Activated T-cell treated with anti-CD3 and anti-CD28 coated beads, Interleukin-2, amount 50 U/mL, for 72 hours (primary cell): ENCODE results near the gene GNG13. TPM values are rescaled to one million over a fixed set of nuclear protein-coding genes. Genes with fewer than 3 reads are reported as not detected.

Experiments used
- ATAC-seq, 2 donors: fragments of 150-1000 bp; cut with Tn5 transposase; replicated peaks in 1 of 2; 2 replicates each; pipeline ENCODE4 v1.10.0; 2021; ENCODE audit warnings: moderate library complexity in 2 of 2, mild to moderate bottlenecking in 1 of 2
- DNase-seq, 2 donors: peaks; one replicate each; pipeline ENCODE4 v3.0.0; 2021 to 2022; ENCODE audit warnings: mixed read lengths in 1 of 2
- H3K27ac Mint-ChIP-seq: one replicate; pipeline ENCODE4 v1.8.0; 2022; ENCODE audit warnings: mild to moderate bottlenecking, moderate library complexity, mixed read lengths
- H3K27me3 Mint-ChIP-seq: one replicate; pipeline ENCODE4 v1.8.0; 2022; ENCODE audit warnings: low read depth, mixed read lengths
- H3K36me3 Mint-ChIP-seq, 2 donors: one replicate each; pipeline ENCODE4 v1.8.0; 2022; ENCODE audit warnings: mixed read lengths in 2 of 2, mild to moderate bottlenecking in 1 of 2; ENCODE audit not compliant: insufficient read depth in 2 of 2
- H3K4me1 Mint-ChIP-seq: one replicate; pipeline ENCODE4 v1.8.0; 2022; ENCODE audit warnings: low read depth, mixed read lengths
- H3K4me3 Mint-ChIP-seq, 2 donors: one replicate each; pipeline ENCODE4 v1.8.0; 2022; ENCODE audit warnings: mild to moderate bottlenecking in 2 of 2, mixed read lengths in 2 of 2, moderate library complexity in 2 of 2
- H3K9me3 Mint-ChIP-seq, 2 donors: one replicate each; pipeline ENCODE4 v1.8.0; 2022; ENCODE audit warnings: mixed read lengths in 2 of 2
- total RNA-seq, 2 donors: library from RNA; stranded (reverse); gene quantifications; one replicate each; pipeline ENCODE4 v1.2.3, GENCODE V29; 2022

Gene GNG13
- not detected for total RNA-seq

DNA sequence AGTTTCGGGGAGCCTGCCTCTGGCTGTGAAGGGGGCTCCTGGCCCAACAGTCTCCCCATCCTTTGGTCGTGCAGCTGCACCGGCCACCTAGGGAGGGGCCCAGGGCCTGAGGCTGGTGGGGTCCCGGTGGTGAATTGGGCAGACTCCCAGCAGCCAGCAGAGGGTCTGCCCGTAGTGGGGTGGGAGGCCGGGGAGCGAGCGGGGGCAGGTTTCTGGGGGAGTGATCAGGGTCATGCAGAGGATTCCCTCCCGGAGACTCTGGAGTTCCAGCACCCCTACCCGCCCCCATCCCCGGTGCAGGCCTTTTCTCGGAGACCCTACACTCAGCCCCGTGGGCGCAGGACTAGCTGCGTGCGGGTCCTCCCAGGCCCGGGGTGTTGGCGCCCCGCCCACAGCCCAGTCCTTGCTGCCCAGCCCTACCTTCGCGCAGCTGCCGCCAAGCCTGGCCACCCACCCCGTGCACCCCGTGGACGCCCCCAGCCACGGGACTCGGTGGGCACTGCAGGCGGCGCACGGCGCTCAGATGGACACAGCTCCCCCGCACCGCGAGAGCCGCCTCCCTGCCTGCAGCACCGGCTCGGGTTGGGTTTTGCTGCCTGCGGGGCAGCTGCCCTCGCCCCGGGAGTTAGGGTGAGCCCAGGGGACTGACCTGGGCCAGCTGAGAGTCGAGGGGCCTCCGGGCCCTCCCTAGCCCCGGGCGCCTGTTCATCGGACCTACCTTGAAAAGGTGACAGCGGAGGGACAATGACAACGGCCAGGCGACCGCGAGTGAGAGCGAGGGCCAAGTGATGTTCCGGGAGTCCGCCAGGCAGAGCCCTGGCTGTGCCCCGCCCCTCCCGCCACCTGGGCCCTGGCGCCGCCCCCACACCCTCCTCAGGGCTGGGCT, at the start of gene GNG13:
Gene GNG13, minus strand, starts transcription at position 787 of the 886 bp plus-strand sequence. CDS start 1,657 bp downstream, outside the sequence.
- Mint-ChIP-seq H3K4me1 (no peaks in the 10 kb centered on the region), H3K27me3 (no peaks in the 10 kb centered on the region), H3K4me3 (no peak within 1 kb of the TSS), H3K27ac (no peak within 1 kb of the TSS), H3K36me3 (peaks cover 0 to 8% of the 10 kb centered on the region in 2 donors), H3K9me3 (no peaks in the 10 kb centered on the region)
- ATAC-seq (peak in 1 of 2 donors; percentile 15), DNase-seq (no peak)

GRCh38 chr16:848510-849253, 48.1 kb upstream of the GNG13 start:
- ATAC-seq = no peak
- Mint-ChIP-seq H3K4me1 (no peaks in the 10 kb centered on the region), H3K4me3 (no peak overlapping the region), H3K36me3 (peaks cover 3 to 8% of the 10 kb centered on the region in 2 donors), H3K27me3 (no peaks in the 10 kb centered on the region), H3K27ac (no peak overlapping the region), H3K9me3 (peaks cover 0 to 7% of the 10 kb centered on the region in 2 donors)
- no peak for DNase-seq

DNA sequence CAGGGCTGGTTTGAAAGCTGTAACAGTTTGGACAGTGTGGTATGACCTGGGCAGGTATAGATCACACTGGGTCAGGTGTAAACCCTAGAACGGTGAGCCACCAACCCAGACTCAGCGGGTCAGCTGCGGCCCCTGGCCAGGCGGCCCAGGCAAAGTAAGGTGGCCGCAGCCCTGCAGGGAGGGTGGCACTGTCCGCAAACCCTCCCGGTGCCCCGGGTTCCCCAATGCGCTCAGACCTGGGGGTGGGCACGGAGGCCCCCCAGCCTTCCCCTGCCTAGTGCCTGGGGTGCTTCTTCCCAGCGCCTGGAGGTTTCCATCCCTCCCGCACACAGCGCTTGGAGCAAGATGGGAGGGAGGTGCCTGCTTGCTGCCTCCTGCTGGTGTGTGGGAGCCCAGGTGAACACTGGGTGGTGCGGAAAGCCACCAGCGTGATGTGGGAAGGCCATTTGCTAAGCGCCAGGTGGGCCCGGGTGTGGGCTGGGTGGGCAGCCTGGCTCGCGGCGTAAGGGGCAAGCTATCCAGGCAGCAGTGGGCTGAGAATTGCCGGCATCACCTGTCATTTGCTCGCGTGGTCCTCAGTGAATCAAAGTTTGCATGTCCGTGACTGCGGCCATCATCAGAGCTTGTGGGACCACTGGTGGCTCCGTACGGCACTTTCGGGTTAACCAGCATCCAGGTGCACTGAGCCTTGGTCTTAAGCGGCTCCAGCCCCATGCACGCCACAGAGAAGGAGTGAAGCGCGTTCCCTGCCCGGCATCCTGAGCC, 47.3 kb upstream of the GNG13 start:
- H3K27ac Mint-ChIP-seq = no peak overlapping the region
- peaks cover 0 to 7% of the 10 kb centered on the region in 2 donors for H3K9me3 Mint-ChIP-seq
- DNase-seq (no peak), ATAC-seq (no peak)
- no peak overlapping the region for H3K4me3 Mint-ChIP-seq
- no peaks in the 10 kb centered on the region for H3K27me3 Mint-ChIP-seq
- no peaks in the 10 kb centered on the region for H3K4me1 Mint-ChIP-seq
- H3K36me3 Mint-ChIP-seq = peaks cover 3 to 8% of the 10 kb centered on the region in 2 donors

- ATAC-seq (no peak), DNase-seq (no peak)
- Mint-ChIP-seq H3K4me3 (no peak overlapping the region), H3K9me3 (peaks cover 0 to 7% of the 10 kb centered on the region in 2 donors), H3K27me3 (no peaks in the 10 kb centered on the region), H3K27ac (no peak overlapping the region), H3K4me1 (no peaks in the 10 kb centered on the region), H3K36me3 (peaks cover 3 to 8% of the 10 kb centered on the region in 2 donors)
Measured at GRCh38 chr16:847151-847550, 46.6 kb upstream of the GNG13 start.

DNA sequence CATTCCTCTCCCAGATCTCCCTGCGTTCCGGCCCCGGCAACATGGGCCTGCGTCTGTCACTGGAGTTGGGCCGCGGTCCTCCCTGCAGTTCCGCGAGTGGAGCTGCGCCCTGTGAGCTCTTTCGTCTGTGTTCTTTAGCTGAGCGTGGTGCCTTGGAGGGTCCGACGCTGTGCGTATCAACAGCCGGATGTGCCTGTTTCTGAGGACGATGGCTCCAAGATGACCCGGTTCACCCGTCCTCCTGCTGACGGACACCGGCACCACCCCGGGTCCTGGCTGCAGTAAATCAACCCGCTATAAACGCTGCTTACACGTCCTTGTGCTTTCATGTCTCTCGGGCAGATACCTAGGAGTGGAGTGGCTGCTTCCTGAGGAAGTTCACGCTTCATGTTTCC, 44.8 kb upstream of the GNG13 start:
- DNase-seq (no peak), ATAC-seq (no peak)
- Mint-ChIP-seq H3K27me3 (no peaks in the 10 kb centered on the region), H3K9me3 (peaks cover 0 to 3% of the 10 kb centered on the region in 2 donors), H3K36me3 (peaks cover 3 to 8% of the 10 kb centered on the region in 2 donors), H3K4me3 (no peak overlapping the region), H3K27ac (no peak overlapping the region), H3K4me1 (no peaks in the 10 kb centered on the region)

- ATAC-seq (peak in 1 of 2 donors; percentile 15), DNase-seq (no peak)
- no peaks in the 10 kb centered on the region for H3K9me3 Mint-ChIP-seq
- peaks cover 0 to 2% of the 10 kb centered on the region in 2 donors for H3K36me3 Mint-ChIP-seq
- no peak overlapping the region for H3K4me3 Mint-ChIP-seq
- no peaks in the 10 kb centered on the region for H3K4me1 Mint-ChIP-seq
- H3K27ac Mint-ChIP-seq = peak overlapping the region; percentile 61
- H3K27me3 Mint-ChIP-seq = no peaks in the 10 kb centered on the region
Measured at GRCh38 chr16:844638-845350, 44.3 kb upstream of the GNG13 start.

DNA sequence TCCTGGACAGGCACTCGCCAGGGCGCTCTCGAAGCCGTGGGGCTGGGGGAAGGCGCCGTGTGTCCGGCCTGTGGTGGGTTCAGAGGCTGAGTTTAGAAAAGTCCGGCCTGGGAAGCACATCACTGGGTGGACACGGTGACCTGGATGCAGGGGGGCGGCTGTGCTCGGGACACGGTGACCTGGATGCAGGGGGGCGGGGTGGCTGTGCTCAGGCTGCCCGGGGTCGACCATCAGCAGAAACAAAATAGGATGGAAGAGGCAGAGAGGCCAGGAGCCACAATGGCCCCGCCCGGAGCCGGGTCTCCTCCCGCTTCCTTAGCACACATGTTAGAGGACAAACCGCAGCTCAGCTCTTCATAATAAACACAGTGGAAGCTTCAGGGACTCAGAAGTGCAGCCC, 43.2 kb upstream of the GNG13 start:
- no peaks in the 10 kb centered on the region for H3K4me1 Mint-ChIP-seq

GRCh38 chr16:842711-843560, 42.4 kb upstream of the GNG13 start:
- no peak overlapping the region for H3K27ac Mint-ChIP-seq
- no peaks in the 10 kb centered on the region for H3K4me1 Mint-ChIP-seq
- peak in 1 of 2 donors; percentile 19 for ATAC-seq
- no peak overlapping the region for H3K4me3 Mint-ChIP-seq
- no peaks in the 10 kb centered on the region for H3K9me3 Mint-ChIP-seq
- no peaks in the 10 kb centered on the region for H3K27me3 Mint-ChIP-seq
- peaks cover 0 to 2% of the 10 kb centered on the region in 2 donors for H3K36me3 Mint-ChIP-seq
- DNase-seq = no peak

More for the DNA sequence above, 43.2 kb upstream of the GNG13 start:
- H3K36me3 Mint-ChIP-seq = peaks cover 0 to 2% of the 10 kb centered on the region in 2 donors
- H3K27me3 Mint-ChIP-seq = no peaks in the 10 kb centered on the region
- no peak overlapping the region for H3K27ac Mint-ChIP-seq
- H3K9me3 Mint-ChIP-seq = no peaks in the 10 kb centered on the region
- DNase-seq = no peak
- no peak for ATAC-seq
- no peak overlapping the region for H3K4me3 Mint-ChIP-seq

- no peak overlapping the region for H3K4me3 Mint-ChIP-seq
- H3K4me1 Mint-ChIP-seq = no peaks in the 10 kb centered on the region
- H3K36me3 Mint-ChIP-seq = no peaks in the 10 kb centered on the region
- no peak for ATAC-seq
- no peak overlapping the region for H3K27ac Mint-ChIP-seq
- no peaks in the 10 kb centered on the region for H3K9me3 Mint-ChIP-seq
- H3K27me3 Mint-ChIP-seq = no peaks in the 10 kb centered on the region
- no peak for DNase-seq
Measured at GRCh38 chr16:842061-842476, 41.5 kb upstream of the GNG13 start.

GRCh38 chr16:841455-842060, 41.0 kb upstream of the GNG13 start:
- no peak for DNase-seq
- Mint-ChIP-seq H3K4me1 (no peaks in the 10 kb centered on the region), H3K36me3 (peaks cover under 1 to 4% of the 10 kb centered on the region in 2 donors), H3K4me3 (no peak overlapping the region), H3K27ac (no peak overlapping the region), H3K9me3 (peaks cover 0 to under 1% of the 10 kb centered on the region in 2 donors), H3K27me3 (no peaks in the 10 kb centered on the region)
- no peak for ATAC-seq

GRCh38 chr16:840561-841454, 40.3 kb upstream of the GNG13 start:
- H3K4me3 Mint-ChIP-seq = no peak overlapping the region
- peaks cover 4 to 5% of the 10 kb centered on the region in 2 donors for H3K9me3 Mint-ChIP-seq
- peaks cover 5 to 8% of the 10 kb centered on the region in 2 donors for H3K36me3 Mint-ChIP-seq
- DNase-seq (no peak), ATAC-seq (no peak)
- H3K27ac Mint-ChIP-seq = no peak overlapping the region
- H3K27me3 Mint-ChIP-seq = no peaks in the 10 kb centered on the region
- H3K4me1 Mint-ChIP-seq = no peaks in the 10 kb centered on the region
